AG09319 (cell line): ENCODE results near the gene CLEC16A.

ENCODE experiments used
- DNase-seq: peaks from one replicate; pipeline ENCODE4 v3.0.0-alpha.2; 2010; ENCODE audit warnings: low read depth; ENCODE audit errors: extremely low read depth
- CTCF ChIP-seq: IDR thresholded peaks from 2 replicates; pipeline ENCODE4 v1.5.1; 2011; ENCODE audit warnings: low read depth, mild to moderate bottlenecking, inconsistent platforms, low read length, moderate library complexity

Gene CLEC16A

DNA sequence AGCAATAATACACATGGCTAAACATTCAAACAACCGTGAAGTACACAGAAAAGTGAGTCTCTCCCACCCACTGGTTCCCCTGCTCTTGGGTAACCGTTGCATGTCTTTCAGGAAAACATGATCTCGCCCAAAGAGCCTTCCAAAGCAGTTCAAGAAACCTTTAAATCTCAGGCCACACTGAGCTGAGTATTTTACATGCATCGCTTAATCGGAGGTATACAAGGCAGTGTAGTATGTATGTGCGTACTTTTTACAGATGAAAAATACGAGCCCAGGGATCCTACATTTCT lies 1.4 kb upstream of the CLEC16A start:
- TF ChIP-seq CTCF = no peak
- DNase-seq = no peak

DNA sequence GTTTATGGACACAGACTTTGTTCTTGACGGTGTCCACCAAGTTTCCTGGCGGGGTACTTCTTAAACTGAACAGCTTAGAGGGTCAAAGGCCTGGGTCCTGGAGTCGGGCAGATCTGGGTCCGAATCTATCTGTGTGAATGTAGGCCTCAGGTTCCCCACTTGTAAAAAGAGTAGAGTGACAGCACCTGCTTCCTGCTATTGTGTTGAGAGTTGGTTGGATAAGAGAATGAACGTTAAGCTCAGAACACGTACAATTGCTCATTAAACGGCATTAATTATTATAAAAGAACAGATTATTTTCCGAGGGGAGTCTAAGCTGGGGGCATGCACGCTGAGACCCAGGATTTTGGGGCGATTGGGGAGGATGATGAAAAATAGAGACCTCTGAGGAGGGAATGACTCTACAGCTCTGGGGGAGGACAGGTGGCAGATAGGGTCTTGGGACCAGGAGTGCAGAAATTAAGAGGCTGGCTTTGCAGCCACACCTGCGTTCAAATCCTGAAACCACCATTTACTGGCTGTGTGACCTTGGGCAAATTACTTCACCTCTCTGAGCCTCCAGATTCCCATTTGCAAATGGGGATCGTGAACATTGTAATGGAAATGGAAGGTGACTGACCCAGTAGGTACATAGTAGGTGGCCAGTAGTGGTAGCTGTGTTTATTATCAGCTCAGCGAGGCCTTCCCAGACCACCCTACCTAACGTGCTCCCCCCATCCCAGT lies 862 bp downstream of the CLEC16A start:
- TF ChIP-seq CTCF = no peak
- no peak for DNase-seq

DNA sequence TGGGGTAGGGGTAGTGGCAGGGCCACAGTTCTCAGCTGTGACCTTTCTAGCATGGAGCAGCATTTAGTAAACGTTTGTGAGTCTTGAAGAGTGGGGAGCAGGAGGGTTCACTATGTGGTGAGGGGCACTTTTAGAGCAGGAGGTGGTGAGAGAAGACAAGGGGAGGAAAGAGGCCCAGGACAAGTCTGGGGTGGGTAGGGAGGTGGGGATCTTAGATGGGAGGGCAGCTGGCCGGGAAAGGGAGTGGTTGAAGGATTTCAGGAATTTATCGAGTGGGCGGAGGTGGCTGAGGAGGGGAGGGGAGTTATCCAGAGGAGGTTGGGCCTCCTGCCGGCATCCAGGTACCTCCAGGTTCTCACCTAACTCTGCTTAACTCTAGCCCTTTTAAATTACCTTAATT lies 1.9 kb downstream of the CLEC16A start:
- DNase-seq = no peak
- no peak for TF ChIP-seq CTCF

GRCh38 chr16:10947211-10947787 lies 2.9 kb downstream of the CLEC16A start:
- no peak for DNase-seq

DNA sequence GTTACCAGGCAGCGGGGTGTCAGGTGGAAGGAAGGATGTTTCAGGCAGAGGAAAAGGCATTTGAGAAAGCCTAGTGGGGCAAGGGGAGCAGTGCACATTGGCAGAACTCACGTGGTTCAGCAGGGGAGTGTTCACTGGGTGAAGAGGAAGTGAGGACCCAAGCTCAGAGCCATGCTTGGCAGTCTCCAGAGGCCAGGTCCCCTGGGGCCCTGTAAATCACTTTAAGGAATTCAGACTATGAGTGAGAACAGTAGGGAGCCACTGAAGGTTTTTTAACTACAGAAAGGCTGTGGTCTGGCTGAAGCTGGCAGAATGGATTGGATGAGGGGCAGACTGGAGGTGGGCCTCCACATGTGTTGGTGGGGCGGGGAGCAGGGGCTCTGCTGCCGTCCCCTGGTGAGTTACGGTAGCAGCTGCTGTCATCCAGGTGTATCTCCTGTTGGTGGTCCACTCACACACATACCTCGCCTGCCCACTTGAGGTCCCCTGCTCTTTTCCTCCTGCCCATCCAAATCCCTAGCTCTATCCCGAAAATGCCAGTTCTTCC lies 5.1 kb downstream of the CLEC16A start:
- TF ChIP-seq CTCF = no peak
- no peak for DNase-seq

More at GRCh38 chr16:10947211-10947787, 2.9 kb downstream of the CLEC16A start:
- no peak for TF ChIP-seq CTCF

GRCh38 chr16:10950393-10950792 lies 6.0 kb downstream of the CLEC16A start:
- no peak for DNase-seq
- TF ChIP-seq CTCF = no peak

DNA sequence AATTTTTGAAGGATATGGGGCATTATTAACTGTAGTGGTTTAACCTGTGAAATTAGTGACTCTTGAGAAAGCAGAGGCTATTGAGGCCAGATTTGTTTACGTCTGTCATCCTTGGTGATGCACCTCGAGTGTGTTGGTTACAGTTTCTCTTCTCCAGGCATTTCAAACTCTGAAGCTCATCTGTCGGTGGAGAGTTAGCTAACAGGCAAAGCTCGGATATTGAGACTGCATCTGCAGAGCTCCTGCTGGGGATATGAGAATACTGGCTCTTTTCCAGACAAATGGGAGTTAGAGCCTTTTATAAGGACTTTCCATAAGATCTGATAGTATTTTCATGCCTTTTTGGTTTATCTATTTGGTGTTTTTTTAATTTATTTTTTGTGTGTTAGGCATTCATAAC lies 6.7 kb downstream of the CLEC16A start:
- TF ChIP-seq CTCF = no peak
- no peak for DNase-seq
